DND-41 (cell line): Measurements from ENCODE around the gene KRTAP10-7.

ENCODE experiments used
- ATAC-seq: fragments of 200-7000 bp; cut with Tn5 transposase; 3 replicates; pipeline ENCODE4 v1.9.1; 2021; ENCODE audit warnings: low read depth; ENCODE audit not compliant: insufficient read depth
- DNase-seq: peaks from one replicate; pipeline ENCODE4 v3.0.0-alpha.2; 2020
- H2AFZ ChIP-seq: 2 replicates; pipeline ENCODE4 v1.6.0; 2012; ENCODE audit warnings: low read depth, low read length
- H3K27ac ChIP-seq: 2 replicates; pipeline ENCODE4 v1.5.1; 2012; ENCODE audit warnings: low read length, inconsistent platforms
- H3K27me3 ChIP-seq: fragments of 200-600 bp; sonication (generic); 2 replicates; pipeline ENCODE4 v1.6.0; 2012; ENCODE audit warnings: low read length, mild to moderate bottlenecking, inconsistent platforms; ENCODE audit not compliant: insufficient read depth, poor library complexity
- H3K36me3 ChIP-seq: 2 replicates; pipeline ENCODE4 v1.5.1; 2012; ENCODE audit warnings: low read length, inconsistent platforms; ENCODE audit not compliant: insufficient read depth
- H3K4me1 ChIP-seq: 2 replicates; pipeline ENCODE4 v1.5.1; 2012; ENCODE audit warnings: mild to moderate bottlenecking, low read length; ENCODE audit not compliant: insufficient read depth
- H3K4me2 ChIP-seq: 2 replicates; pipeline ENCODE4 v1.6.0; 2012; ENCODE audit warnings: mild to moderate bottlenecking, moderate library complexity, low read length, inconsistent platforms; ENCODE audit not compliant: insufficient read depth
- H3K4me3 ChIP-seq, 2 experiments: fragments of 200-600 bp in 1 of 2; shearing (Covaris generic) in 1 of 2; 2 replicates each; pipeline ENCODE4 v1.5.1; 2012 to 2016; ENCODE audit warnings: inconsistent platforms in 2 of 2, low read length in 2 of 2, mild to moderate bottlenecking in 2 of 2, low read depth in 1 of 2, moderate library complexity in 1 of 2
- H3K79me2 ChIP-seq: 2 replicates; pipeline ENCODE4 v1.6.0; 2012; ENCODE audit warnings: low read length, inconsistent platforms; ENCODE audit not compliant: insufficient read depth
- H3K9ac ChIP-seq: 2 replicates; pipeline ENCODE4 v1.6.0; 2012; ENCODE audit warnings: low read depth, mild to moderate bottlenecking, inconsistent platforms, low read length, moderate library complexity
- H3K9me3 ChIP-seq: 2 replicates; pipeline ENCODE4 v1.5.1; 2012; ENCODE audit warnings: low read length, moderate library complexity, mild to moderate bottlenecking, inconsistent platforms; ENCODE audit not compliant: insufficient read depth, severe bottlenecking
- H4K20me1 ChIP-seq: 2 replicates; pipeline ENCODE4 v1.6.0; 2012; ENCODE audit warnings: low read length; ENCODE audit not compliant: insufficient read depth
- CTCF ChIP-seq: IDR thresholded peaks from 2 replicates; pipeline ENCODE4 v1.5.1; 2012; ENCODE audit warnings: borderline replicate concordance, low read length, moderate library complexity, mild to moderate bottlenecking; ENCODE audit not compliant: poor library complexity, severe bottlenecking; ENCODE audit errors: extremely low read depth
- EZH2 ChIP-seq: IDR thresholded peaks from 3 replicates; pipeline ENCODE4 v1.6.1; 2012; ENCODE audit warnings: borderline replicate concordance, low read depth, mild to moderate bottlenecking, moderate library complexity, low read length, inconsistent platforms; ENCODE audit not compliant: severe bottlenecking

KRTAP10-7 gene

GRCh38 chr21:44612029-44612486 is 11.7 kb downstream of the KRTAP10-7 start, which contains the start of gene KRTAP10-8:
Gene KRTAP10-8 (plus strand): TSS chr21:44612079. CDS start chr21:44612101, 22 bp downstream.
- ATAC-seq (no peak), DNase-seq (no peak)
- TF ChIP-seq CTCF (no peak), EZH2 (no peak)
- Histone ChIP-seq H2AFZ (no peak within 1 kb of the TSS), H3K9ac (no peak within 1 kb of the TSS), H3K4me3 (no peak within 1 kb of the TSS), H3K4me2 (no peak within 1 kb of the TSS), H3K27me3 (no peaks in the 10 kb centered on the region), H4K20me1 (no peaks in the 10 kb centered on the region), H3K4me1 (no peaks in the 10 kb centered on the region), H3K36me3 (no peaks in the 10 kb centered on the region), H3K79me2 (no peaks in the 10 kb centered on the region), H3K27ac (no peak within 1 kb of the TSS), H3K9me3 (peaks cover 21% of the 10 kb centered on the region)

- Histone ChIP-seq H2AFZ (no peak overlapping the region), H3K36me3 (no peaks in the 10 kb centered on the region), H3K9me3 (peaks cover 21% of the 10 kb centered on the region), H3K27ac (no peak overlapping the region), H3K27me3 (no peaks in the 10 kb centered on the region), H3K9ac (no peak overlapping the region), H3K4me3 (no peak overlapping the region), H3K4me2 (no peak overlapping the region), H3K79me2 (no peaks in the 10 kb centered on the region), H4K20me1 (no peaks in the 10 kb centered on the region), H3K4me1 (no peaks in the 10 kb centered on the region)
- no peak for DNase-seq
- no peak for ATAC-seq
- TF ChIP-seq EZH2 (no peak), CTCF (no peak)
Observed at GRCh38 chr21:44612669-44613229, 12.4 kb downstream of the KRTAP10-7 start.

- Histone ChIP-seq H3K27ac (no peak overlapping the region), H2AFZ (no peak overlapping the region), H3K9me3 (peaks cover 21% of the 10 kb centered on the region), H3K9ac (no peak overlapping the region), H3K27me3 (no peaks in the 10 kb centered on the region), H3K4me2 (no peak overlapping the region), H3K4me3 (no peak overlapping the region), H4K20me1 (no peaks in the 10 kb centered on the region), H3K79me2 (no peaks in the 10 kb centered on the region), H3K36me3 (no peaks in the 10 kb centered on the region), H3K4me1 (no peaks in the 10 kb centered on the region)
- TF ChIP-seq EZH2 (no peak), CTCF (no peak)
- no peak for DNase-seq
- no peak for ATAC-seq
Observed at GRCh38 chr21:44613386-44614155, 13.2 kb downstream of the KRTAP10-7 start.
